Lower lobe of right lung (tissue), 2 donors: Measurements from ENCODE around the gene BBS2. TPM values are rescaled to one million over a fixed set of nuclear protein-coding genes. Genes with fewer than 3 reads are reported as not detected.

Experiments used
- ATAC-seq, 2 donors: fragments of 200-7000 bp; cut with Tn5 transposase; one replicate each; pipeline ENCODE4 v1.9.1; 2020 to 2022; ENCODE audit warnings: mild to moderate bottlenecking in 2 of 2, moderate library complexity in 2 of 2
- DNase-seq: peaks from one replicate; pipeline ENCODE4 v3.0.0-alpha.2; 2020
- H3K27ac ChIP-seq: fragments of 200-600 bp; one replicate; pipeline ENCODE4 v1.8.0; 2022
- H3K27me3 ChIP-seq: fragments of 200-600 bp; one replicate; pipeline ENCODE4 v1.8.0; 2022; ENCODE audit warnings: low read depth
- H3K36me3 ChIP-seq: fragments of 200-600 bp; one replicate; pipeline ENCODE4 v1.8.0; 2022; ENCODE audit warnings: mild to moderate bottlenecking
- H3K4me1 ChIP-seq: fragments of 200-600 bp; one replicate; pipeline ENCODE4 v1.8.0; 2022
- H3K4me3 ChIP-seq: fragments of 200-600 bp; one replicate; pipeline ENCODE4 v1.8.0; 2022; ENCODE audit warnings: mild to moderate bottlenecking
- H3K9me3 ChIP-seq: fragments of 200-600 bp; one replicate; pipeline ENCODE4 v1.8.0; 2022
- CTCF ChIP-seq: fragments of 200-600 bp; IDR thresholded peaks from one replicate; pipeline ENCODE4 v1.8.0; 2022; ENCODE audit warnings: antibody characterized with exemption, mild to moderate bottlenecking
- intact Hi-C: fragments of 100-400 bp; cut with DNase I; formaldehyde crosslinking; loops from one replicate; pipeline ENCODE4 v1.11.0; 2022
- total RNA-seq: library from RNA; stranded (reverse); fragmentation: NEBNext Ultra II Directional; extraction: Animal tissue kit (Norgen Biotek cat#: 25700); gene quantifications from one replicate; pipeline ENCODE4 v1.2.1, GENCODE V29; 2021
- donor health status: DM: no; HTN: yes; CAD: no; lungs with severe emphysema.

The BBS2 gene
- total RNA-seq, 1 donor from 2014 or later, result 42.2 TPM

DNA sequence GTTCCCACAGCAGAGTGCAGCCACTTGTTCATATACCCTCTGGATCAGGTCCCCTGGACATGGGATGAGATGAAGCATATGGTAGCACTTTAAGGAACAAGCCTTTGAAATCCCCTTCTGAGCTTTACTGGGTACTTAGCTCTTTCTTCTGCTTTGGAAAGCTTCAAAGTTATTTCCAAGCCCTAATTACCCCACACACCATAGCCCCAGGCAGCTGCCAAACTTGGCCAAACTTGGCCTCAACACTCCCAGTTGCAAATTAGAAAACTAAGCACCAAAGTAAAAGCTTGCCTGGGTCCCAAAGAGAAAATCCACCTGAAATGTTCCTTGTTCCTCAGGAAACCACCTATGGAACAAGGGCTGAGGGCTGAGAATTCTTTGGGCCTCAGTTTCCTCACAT is 29.3 kb upstream of the BBS2 start:
- no peaks in the 10 kb centered on the region for H3K27me3 ChIP-seq
- H3K36me3 ChIP-seq, result no peaks in the 10 kb centered on the region
- H3K4me3 ChIP-seq, result no peak overlapping the region
- H3K4me1 ChIP-seq, result peaks cover 7% of the 10 kb centered on the region
- no peak for TF ChIP-seq CTCF
- H3K27ac ChIP-seq, result no peak overlapping the region
- no peaks in the 10 kb centered on the region for H3K9me3 ChIP-seq
- ATAC-seq, result no peak
- intact Hi-C loops, result no loop called here
- DNase-seq, result no peak

- Histone ChIP-seq H3K36me3 (no peaks in the 10 kb centered on the region), H3K4me3 (no peak overlapping the region), H3K9me3 (no peaks in the 10 kb centered on the region), H3K4me1 (peaks cover 7% of the 10 kb centered on the region), H3K27ac (no peak overlapping the region), H3K27me3 (no peaks in the 10 kb centered on the region)
- ATAC-seq, result no peak
- TF ChIP-seq CTCF, result no peak
- no peak for DNase-seq
- intact Hi-C loops, result no loop called here
Measured at GRCh38 chr16:56547949-56548567, 28.2 kb upstream of the BBS2 start.

DNA sequence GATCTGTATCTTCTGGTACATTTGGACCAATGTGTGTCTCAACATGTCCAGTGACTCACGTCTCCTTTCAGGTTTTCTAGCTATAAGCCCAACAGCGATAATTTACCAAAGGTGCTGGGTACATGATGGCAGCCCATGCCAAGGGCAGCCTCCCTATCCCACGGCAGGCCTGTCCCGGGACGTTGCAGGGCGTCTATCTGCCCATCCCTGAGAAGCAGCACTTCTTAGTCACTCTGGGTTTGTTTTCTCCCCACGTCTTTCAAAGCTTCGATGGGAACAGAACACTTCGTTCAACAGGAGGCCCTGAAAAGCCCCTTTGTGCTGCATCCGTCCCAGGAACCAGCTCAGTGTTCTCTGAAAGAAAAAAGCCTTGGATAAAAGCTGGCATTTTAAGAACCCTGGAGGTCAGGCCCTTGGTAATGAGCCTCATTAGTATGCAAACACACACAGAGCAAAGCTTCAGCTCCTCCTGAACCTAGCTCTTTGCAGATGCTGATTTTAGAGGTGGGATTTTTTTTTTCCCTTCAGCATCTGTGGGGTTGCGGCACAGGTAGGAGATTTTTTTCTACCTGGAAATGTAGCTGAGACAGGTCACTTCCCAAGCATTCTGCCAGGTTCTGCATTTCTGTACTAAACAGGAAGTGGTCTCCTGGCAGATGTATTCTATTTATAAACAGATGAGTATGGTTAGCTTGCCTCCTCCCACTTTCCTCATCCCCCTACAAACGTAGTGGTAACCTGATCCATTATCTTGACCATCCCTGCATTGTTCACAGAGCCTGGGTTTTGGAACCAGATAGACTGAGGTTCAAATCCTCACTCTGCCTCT is 27.5 kb upstream of the BBS2 start:
- intact Hi-C loops, result no loop called here
- Histone ChIP-seq H3K36me3 (no peaks in the 10 kb centered on the region), H3K9me3 (no peaks in the 10 kb centered on the region), H3K27ac (no peak overlapping the region), H3K27me3 (no peaks in the 10 kb centered on the region), H3K4me3 (no peak overlapping the region), H3K4me1 (peaks cover 7% of the 10 kb centered on the region)
- TF ChIP-seq CTCF, result no peak
- ATAC-seq (no peak), DNase-seq (no peak)

- DNase-seq (no peak), ATAC-seq (no peak)
- intact Hi-C loops, result no loop called here
- Histone ChIP-seq H3K27ac (no peak overlapping the region), H3K4me1 (no peaks in the 10 kb centered on the region), H3K9me3 (no peaks in the 10 kb centered on the region), H3K4me3 (no peak overlapping the region), H3K36me3 (no peaks in the 10 kb centered on the region), H3K27me3 (no peaks in the 10 kb centered on the region)
- no peak for TF ChIP-seq CTCF
Measured at GRCh38 chr16:56542039-56542438, 22.2 kb upstream of the BBS2 start.

GRCh38 chr16:56539656-56540055 is 19.8 kb upstream of the BBS2 start:
- Histone ChIP-seq H3K36me3 (no peaks in the 10 kb centered on the region), H3K4me3 (no peak overlapping the region), H3K9me3 (no peaks in the 10 kb centered on the region), H3K4me1 (no peaks in the 10 kb centered on the region), H3K27me3 (no peaks in the 10 kb centered on the region), H3K27ac (no peak overlapping the region)
- DNase-seq (no peak), ATAC-seq (no peak)
- intact Hi-C loops, result no loop called here
- no peak for TF ChIP-seq CTCF
